GM12801 (cell line): ENCODE data around the gene SPTBN4.

Experiments
- CTCF ChIP-seq: IDR thresholded peaks from one replicate; pipeline ENCODE4 v1.5.1; 2011; ENCODE audit warnings: control low read depth; ENCODE audit not compliant: insufficient read length; ENCODE audit errors: extremely low read depth

SPTBN4 gene

GRCh38 chr19:40523322-40524047 lies 56.7 kb downstream of the SPTBN4 start:
- no peak for TF ChIP-seq CTCF

- TF ChIP-seq CTCF: no peak
These were observed 57.3 kb downstream of the SPTBN4 start for GRCh38 chr19:40524133-40524549.

- no peak for TF ChIP-seq CTCF
These were observed 57.9 kb downstream of the SPTBN4 start for GRCh38 chr19:40524655-40525054.

GRCh38 chr19:40525234-40526051 lies 58.6 kb downstream of the SPTBN4 start:
- TF ChIP-seq CTCF: no peak

GRCh38 chr19:40528078-40528477 lies 61.3 kb downstream of the SPTBN4 start:
- no peak for TF ChIP-seq CTCF

- TF ChIP-seq CTCF: no peak
These were observed 61.8 kb downstream of the SPTBN4 start for GRCh38 chr19:40528533-40529092.

- TF ChIP-seq CTCF: peak; percentile 80
These were observed 62.5 kb downstream of the SPTBN4 start for GRCh38 chr19:40529093-40529954.
